GM23338 (cell line): ENCODE measurements around the gene YIF1A. TPM values are rescaled to one million over a fixed set of nuclear protein-coding genes. Genes with fewer than 3 reads are reported as not detected.
A peak's percentile ranks its signal among the peaks of the same experiment; 100 is the strongest.

Source experiments
- ATAC-seq: fragments of 200-7000 bp; cut with Tn5 transposase; 3 replicates; pipeline ENCODE4 v1.9.1; 2020
- DNase-seq: peaks from one replicate; pipeline ENCODE4 v3.0.0-alpha.2; 2015; ENCODE audit warnings: low spot score
- H2AFZ ChIP-seq: fragments of 200-600 bp; sonication (generic); 2 replicates; pipeline ENCODE4 v1.8.0; 2016; ENCODE audit warnings: antibody characterized with exemption, mild to moderate bottlenecking, moderate library complexity
- H3F3A ChIP-seq: fragments of 200-600 bp; sonication (generic); replicated peaks from 2 replicates; pipeline ENCODE4 v1.8.0; 2017; ENCODE audit warnings: antibody characterized with exemption, mixed run types, low read depth
- H3K27ac ChIP-seq: fragments of 200-600 bp; sonication (generic); 2 replicates; pipeline ENCODE4 v1.6.1; 2016; ENCODE audit warnings: low read depth
- H3K27me3 ChIP-seq: fragments of 200-600 bp; sonication (generic); 2 replicates; pipeline ENCODE4 v1.8.0; 2016; ENCODE audit warnings: mild to moderate bottlenecking, mixed run types, moderate library complexity; ENCODE audit not compliant: insufficient read depth
- H3K36me3 ChIP-seq: fragments of 200-600 bp; sonication (generic); 2 replicates; pipeline ENCODE4 v1.8.0; 2016; ENCODE audit warnings: mild to moderate bottlenecking; ENCODE audit not compliant: insufficient read depth
- H3K4me1 ChIP-seq: fragments of 200-600 bp; sonication (generic); 2 replicates; pipeline ENCODE4 v1.8.0; 2016; ENCODE audit warnings: mild to moderate bottlenecking, moderate library complexity; ENCODE audit not compliant: insufficient read depth
- H3K4me2 ChIP-seq: fragments of 200-600 bp; sonication (generic); 2 replicates; pipeline ENCODE4 v1.7.1; 2017; ENCODE audit warnings: mixed run types
- H3K4me3 ChIP-seq: fragments of 200-600 bp; sonication (generic); 2 replicates; pipeline ENCODE4 v1.6.1; 2016; ENCODE audit warnings: mixed run types
- H3K79me2 ChIP-seq: fragments of 200-600 bp; sonication (generic); replicated peaks from 2 replicates; pipeline ENCODE4 v1.8.0; 2017; ENCODE audit warnings: mild to moderate bottlenecking; ENCODE audit not compliant: insufficient read depth
- H3K9me2 ChIP-seq: fragments of 200-600 bp; sonication (generic); 2 replicates; pipeline ENCODE4 v1.8.0; 2017; ENCODE audit not compliant: insufficient read depth
- H4K20me1 ChIP-seq: fragments of 200-600 bp; sonication (generic); replicated peaks from 2 replicates; pipeline ENCODE4 v1.8.0; 2017; ENCODE audit warnings: mild to moderate bottlenecking; ENCODE audit not compliant: insufficient read depth
- H3K27ac Mint-ChIP-seq: 2 replicates; pipeline ENCODE4 v1.8.0; 2020; ENCODE audit warnings: inconsistent platforms, mild to moderate bottlenecking, moderate library complexity, mixed read lengths
- H3K27me3 Mint-ChIP-seq: 3 replicates; pipeline ENCODE4 v1.8.0; 2022; ENCODE audit warnings: low read depth, mild to moderate bottlenecking, moderate library complexity, mixed read lengths, inconsistent platforms; ENCODE audit not compliant: insufficient read depth, poor library complexity
- H3K36me3 Mint-ChIP-seq: 3 replicates; pipeline ENCODE4 v1.8.0; 2021; ENCODE audit warnings: low read depth, mild to moderate bottlenecking, inconsistent platforms, moderate library complexity, mixed read lengths
- H3K4me1 Mint-ChIP-seq: 3 replicates; pipeline ENCODE4 v1.8.0; 2020; ENCODE audit warnings: mild to moderate bottlenecking, inconsistent platforms, mixed read lengths
- H3K4me3 Mint-ChIP-seq: 3 replicates; pipeline ENCODE4 v1.8.0; 2021; ENCODE audit warnings: moderate library complexity, mild to moderate bottlenecking, inconsistent platforms, mixed read lengths
- H3K9me3 Mint-ChIP-seq: 3 replicates; pipeline ENCODE4 v1.8.0; 2020; ENCODE audit warnings: moderate library complexity, mild to moderate bottlenecking, inconsistent platforms, mixed read lengths
- POLR2AphosphoS5 ChIP-seq: IDR thresholded peaks from 2 replicates; pipeline ENCODE4 v1.6.1; 2016; ENCODE audit warnings: antibody characterized with exemption, low read depth
- polyA plus RNA-seq: library from polyadenylated mRNA; unstranded; fragments of >200 nt; fragmentation: Nextera tagmentation; extraction: Ambion mirVana; gene quantifications from 2 replicates; pipeline ENCODE4 v1.2.1, GENCODE V29; 2016
- total RNA-seq: library from RNA; depleted of rRNA; stranded (reverse); fragments of >200 nt; shearing (Covaris generic); gene quantifications from 2 replicates; pipeline ENCODE4 v1.2.3, GENCODE V29; 2014
- TF ChIP-seq, protein P1 (sequence below): fragments of 250-450 bp; sonication (Bioruptor Pico); IDR thresholded peaks from 2 replicates; pipeline ENCODE4 v1.5.0; 2020; ENCODE audit warnings: mild to moderate bottlenecking, moderate library complexity
- TF ChIP-seq, protein P2 (sequence below), 2 experiments: fragments of 200-600 bp in 1 of 2; sonication (generic) in 1 of 2; conservative IDR thresholded peaks; 2 replicates each; pipeline versions ENCODE4 v1.5.1 to v1.6.1; 2016 to 2017; ENCODE audit warnings: antibody characterized with exemption in 2 of 2, low read depth in 2 of 2, mild to moderate bottlenecking in 2 of 2, moderate library complexity in 1 of 2

YIF1A gene
- total and polyA plus RNA-seq, 2 experiments from 2014 or later: 75.6 to 87.0 TPM

DNA sequence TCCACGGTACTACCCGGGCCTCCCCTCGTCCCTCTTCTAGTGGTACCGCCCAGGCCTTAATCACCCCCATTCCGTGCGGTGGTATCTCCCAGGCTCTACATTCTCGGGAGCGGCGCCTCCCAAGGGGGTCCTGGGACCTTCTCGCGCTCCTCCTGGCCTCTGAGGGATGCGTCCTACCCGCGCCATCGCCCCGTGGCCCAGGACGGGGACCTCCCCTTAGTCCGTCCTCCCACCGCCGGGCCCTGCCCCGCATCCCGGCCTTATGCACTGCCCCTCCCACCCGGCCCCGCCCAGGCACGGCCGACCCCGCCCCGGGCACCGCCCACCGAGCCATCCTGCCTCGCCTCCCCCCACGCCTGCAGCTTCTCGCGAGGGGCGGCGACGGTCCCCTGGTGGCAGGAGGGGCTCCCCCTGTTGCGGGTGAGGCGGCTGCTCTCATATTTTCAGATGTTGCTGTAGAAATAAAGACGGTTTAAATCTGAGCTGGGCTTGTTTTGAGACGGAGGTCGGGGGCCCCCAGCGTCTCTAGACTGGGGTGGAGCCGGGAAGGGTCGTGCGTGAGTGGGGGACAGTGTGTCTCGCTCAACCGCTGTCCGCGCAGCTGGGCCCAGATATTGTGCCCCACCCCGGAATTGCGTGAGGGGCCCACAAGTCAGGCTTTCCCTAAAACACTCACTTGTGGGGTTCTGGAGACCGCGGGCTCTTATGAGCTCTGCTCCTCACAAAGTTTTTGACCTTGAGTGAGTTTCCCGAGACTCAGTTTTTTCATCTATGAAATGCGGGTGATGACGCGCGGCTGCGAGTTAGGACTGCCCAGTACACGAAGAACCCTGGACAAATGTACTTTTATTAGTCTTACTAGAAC lies 21.3 kb downstream of the YIF1A start:
- H3K27me3 ChIP-seq: no peaks in the 10 kb centered on the region
- Mint-ChIP-seq H3K4me3 (peak overlapping the region; percentile 93), H3K27ac (peak overlapping the region; percentile 94), H3K4me1 (peaks cover 16% of the 10 kb centered on the region), H3K27me3 (peaks cover 8% of the 10 kb centered on the region), H3K9me3 (no peaks in the 10 kb centered on the region), H3K36me3 (peaks cover 36% of the 10 kb centered on the region)
- H3K9me2 ChIP-seq: no peaks in the 10 kb centered on the region
- 0 out of 2 replicates have a peak, but pooled peaks cover 14% of the 10 kb centered on the region for H3F3A ChIP-seq
- H3K4me3 ChIP-seq: peak overlapping the region; percentile 95
- TF ChIP-seq POLR2AphosphoS5: peak; percentile 87
- TF ChIP-seq, protein P1, sequence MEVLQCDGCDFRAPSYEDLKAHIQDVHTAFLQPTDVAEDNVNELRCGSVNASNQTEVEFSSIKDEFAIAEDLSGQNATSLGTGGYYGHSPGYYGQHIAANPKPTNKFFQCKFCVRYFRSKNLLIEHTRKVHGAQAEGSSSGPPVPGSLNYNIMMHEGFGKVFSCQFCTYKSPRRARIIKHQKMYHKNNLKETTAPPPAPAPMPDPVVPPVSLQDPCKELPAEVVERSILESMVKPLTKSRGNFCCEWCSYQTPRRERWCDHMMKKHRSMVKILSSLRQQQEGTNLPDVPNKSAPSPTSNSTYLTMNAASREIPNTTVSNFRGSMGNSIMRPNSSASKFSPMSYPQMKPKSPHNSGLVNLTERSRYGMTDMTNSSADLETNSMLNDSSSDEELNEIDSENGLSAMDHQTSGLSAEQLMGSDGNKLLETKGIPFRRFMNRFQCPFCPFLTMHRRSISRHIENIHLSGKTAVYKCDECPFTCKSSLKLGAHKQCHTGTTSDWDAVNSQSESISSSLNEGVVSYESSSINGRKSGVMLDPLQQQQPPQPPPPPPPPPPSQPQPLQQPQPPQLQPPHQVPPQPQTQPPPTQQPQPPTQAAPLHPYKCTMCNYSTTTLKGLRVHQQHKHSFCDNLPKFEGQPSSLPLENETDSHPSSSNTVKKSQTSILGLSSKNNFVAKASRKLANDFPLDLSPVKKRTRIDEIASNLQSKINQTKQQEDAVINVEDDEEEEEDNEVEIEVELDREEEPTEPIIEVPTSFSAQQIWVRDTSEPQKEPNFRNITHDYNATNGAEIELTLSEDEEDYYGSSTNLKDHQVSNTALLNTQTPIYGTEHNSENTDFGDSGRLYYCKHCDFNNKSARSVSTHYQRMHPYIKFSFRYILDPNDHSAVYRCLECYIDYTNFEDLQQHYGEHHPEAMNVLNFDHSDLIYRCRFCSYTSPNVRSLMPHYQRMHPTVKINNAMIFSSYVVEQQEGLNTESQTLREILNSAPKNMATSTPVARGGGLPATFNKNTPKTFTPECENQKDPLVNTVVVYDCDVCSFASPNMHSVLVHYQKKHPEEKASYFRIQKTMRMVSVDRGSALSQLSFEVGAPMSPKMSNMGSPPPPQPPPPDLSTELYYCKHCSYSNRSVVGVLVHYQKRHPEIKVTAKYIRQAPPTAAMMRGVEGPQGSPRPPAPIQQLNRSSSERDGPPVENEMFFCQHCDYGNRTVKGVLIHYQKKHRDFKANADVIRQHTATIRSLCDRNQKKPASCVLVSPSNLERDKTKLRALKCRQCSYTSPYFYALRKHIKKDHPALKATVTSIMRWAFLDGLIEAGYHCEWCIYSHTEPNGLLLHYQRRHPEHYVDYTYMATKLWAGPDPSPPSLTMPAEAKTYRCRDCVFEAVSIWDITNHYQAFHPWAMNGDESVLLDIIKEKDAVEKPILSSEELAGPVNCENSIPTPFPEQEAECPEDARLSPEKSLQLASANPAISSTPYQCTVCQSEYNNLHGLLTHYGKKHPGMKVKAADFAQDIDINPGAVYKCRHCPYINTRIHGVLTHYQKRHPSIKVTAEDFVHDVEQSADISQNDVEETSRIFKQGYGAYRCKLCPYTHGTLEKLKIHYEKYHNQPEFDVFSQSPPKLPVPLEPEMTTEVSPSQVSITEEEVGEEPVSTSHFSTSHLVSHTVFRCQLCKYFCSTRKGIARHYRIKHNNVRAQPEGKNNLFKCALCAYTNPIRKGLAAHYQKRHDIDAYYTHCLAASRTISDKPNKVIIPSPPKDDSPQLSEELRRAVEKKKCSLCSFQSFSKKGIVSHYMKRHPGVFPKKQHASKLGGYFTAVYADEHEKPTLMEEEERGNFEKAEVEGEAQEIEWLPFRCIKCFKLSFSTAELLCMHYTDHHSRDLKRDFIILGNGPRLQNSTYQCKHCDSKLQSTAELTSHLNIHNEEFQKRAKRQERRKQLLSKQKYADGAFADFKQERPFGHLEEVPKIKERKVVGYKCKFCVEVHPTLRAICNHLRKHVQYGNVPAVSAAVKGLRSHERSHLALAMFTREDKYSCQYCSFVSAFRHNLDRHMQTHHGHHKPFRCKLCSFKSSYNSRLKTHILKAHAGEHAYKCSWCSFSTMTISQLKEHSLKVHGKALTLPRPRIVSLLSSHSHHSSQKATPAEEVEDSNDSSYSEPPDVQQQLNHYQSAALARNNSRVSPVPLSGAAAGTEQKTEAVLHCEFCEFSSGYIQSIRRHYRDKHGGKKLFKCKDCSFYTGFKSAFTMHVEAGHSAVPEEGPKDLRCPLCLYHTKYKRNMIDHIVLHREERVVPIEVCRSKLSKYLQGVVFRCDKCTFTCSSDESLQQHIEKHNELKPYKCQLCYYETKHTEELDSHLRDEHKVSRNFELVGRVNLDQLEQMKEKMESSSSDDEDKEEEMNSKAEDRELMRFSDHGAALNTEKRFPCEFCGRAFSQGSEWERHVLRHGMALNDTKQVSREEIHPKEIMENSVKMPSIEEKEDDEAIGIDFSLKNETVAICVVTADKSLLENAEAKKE (CRISPR knock-in tag): no peak
- TF ChIP-seq, protein P2, sequence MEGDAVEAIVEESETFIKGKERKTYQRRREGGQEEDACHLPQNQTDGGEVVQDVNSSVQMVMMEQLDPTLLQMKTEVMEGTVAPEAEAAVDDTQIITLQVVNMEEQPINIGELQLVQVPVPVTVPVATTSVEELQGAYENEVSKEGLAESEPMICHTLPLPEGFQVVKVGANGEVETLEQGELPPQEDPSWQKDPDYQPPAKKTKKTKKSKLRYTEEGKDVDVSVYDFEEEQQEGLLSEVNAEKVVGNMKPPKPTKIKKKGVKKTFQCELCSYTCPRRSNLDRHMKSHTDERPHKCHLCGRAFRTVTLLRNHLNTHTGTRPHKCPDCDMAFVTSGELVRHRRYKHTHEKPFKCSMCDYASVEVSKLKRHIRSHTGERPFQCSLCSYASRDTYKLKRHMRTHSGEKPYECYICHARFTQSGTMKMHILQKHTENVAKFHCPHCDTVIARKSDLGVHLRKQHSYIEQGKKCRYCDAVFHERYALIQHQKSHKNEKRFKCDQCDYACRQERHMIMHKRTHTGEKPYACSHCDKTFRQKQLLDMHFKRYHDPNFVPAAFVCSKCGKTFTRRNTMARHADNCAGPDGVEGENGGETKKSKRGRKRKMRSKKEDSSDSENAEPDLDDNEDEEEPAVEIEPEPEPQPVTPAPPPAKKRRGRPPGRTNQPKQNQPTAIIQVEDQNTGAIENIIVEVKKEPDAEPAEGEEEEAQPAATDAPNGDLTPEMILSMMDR (conservative IDR thresholded peaks at IDR 0.05; ENCODE audit: low read depth in 2 of 2): no peak
- peak overlapping the region; percentile 79; the same call in 1 of the 2 replicates for H3K27ac ChIP-seq
- peak overlapping the region; percentile 11; the same call in 1 of the 2 replicates for H2AFZ ChIP-seq
- ATAC-seq: peak; percentile 73
- no peaks in the 10 kb centered on the region for H3K36me3 ChIP-seq
- H4K20me1 ChIP-seq: peaks cover 7% of the 10 kb centered on the region
- H3K4me1 ChIP-seq: no peaks in the 10 kb centered on the region
- DNase-seq: peak; percentile 92
- H3K79me2 ChIP-seq: peaks cover 20% of the 10 kb centered on the region
- H3K4me2 ChIP-seq: peak overlapping the region; percentile 73
